ENCODE results near the gene NAALADL1.

- TF ChIP-seq EZH2phosphoT487 (IDR thresholded peaks at IDR 0.05; ENCODE audit: unreplicated experiment) = no peak
- no peak for TF ChIP-seq CTCF (conservative IDR thresholded peaks at IDR 0.05; ENCODE audit: low read depth in 2 of 2)
- TF ChIP-seq ZNF114 (CRISPR knock-in tag; IDR thresholded peaks at IDR 0.05) = no peak
- TF ChIP-seq POLR2AphosphoS5 (IDR thresholded peaks at IDR 0.05; ENCODE audit: low read depth) = no peak
Observed at GRCh38 chr11:65087827-65088226, 29.5 kb upstream of the NAALADL1 start.
